DMS114 treated with DMSO at 0.1 percent for 48 hours (cell line): ENCODE data around the gene BGN.

Experiments used
- DNase-seq: peaks from one replicate; lab custom pipeline; 2025; ENCODE audit not compliant: unreplicated experiment; lab: John Stamatoyannopoulos, UW

BGN gene

DNA sequence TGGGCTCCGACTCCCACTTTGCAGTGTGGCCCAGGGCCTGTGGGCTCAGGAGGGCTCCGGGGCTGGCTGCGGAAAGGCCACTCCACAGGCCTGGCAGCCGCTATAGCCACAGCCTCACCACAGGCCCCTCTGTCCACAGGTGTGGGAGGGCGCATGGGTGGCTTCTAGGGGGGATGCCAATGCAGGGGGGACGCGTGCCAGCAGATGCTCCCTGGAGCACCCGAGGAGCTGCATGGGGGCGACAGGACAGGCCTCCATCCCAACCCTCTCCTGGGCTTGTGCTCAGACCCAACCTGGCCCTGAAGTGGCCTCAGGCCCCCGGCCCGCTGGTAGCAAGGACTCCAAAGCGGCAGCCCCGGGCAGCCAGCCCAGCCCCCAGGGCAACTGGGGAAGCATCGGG, 8.0 kb downstream of the BGN start:
- DNase-seq, result no peak

DNA sequence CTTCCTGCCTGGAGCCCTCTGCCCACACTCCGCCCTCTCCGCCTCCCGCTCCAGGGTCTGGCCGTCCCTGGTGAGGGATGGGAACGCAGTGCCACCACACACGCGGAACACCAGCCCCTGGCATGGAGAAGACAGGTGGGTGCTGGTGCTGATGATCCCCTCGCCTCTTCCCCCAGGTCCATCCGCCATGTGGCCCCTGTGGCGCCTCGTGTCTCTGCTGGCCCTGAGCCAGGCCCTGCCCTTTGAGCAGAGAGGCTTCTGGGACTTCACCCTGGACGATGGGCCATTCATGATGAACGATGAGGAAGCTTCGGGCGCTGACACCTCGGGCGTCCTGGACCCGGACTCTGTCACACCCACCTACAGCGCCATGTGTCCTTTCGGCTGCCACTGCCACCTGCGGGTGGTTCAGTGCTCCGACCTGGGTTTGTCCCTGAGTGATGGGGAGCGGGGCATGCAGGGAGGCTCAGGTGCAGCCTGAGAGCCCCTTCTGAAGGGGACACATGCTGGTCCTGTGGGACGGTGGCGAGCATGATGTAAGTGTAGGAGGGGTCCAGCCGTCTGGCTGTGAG, 9.8 kb downstream of the BGN start:
- no peak for DNase-seq

DNA sequence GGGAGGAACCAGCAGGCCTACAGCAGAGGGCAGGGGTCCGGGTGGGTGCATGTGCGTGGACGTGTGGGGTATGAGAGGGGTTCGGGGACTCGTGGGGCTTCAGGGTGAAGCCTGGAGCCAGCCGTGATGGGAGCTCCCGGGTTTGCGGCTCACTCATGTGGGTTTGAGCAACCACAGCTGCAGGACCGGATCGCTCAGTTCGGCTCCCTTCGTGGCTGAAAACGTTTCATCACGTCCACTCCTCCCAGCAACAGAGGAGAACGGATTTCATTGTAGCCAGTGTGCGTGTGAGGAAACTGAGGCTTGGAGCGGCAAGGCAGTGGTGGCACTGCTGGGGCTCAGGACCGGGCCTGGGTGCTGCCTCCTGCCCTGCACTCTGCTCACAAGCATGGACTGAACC, 10.6 kb downstream of the BGN start:
- no peak for DNase-seq

DNA sequence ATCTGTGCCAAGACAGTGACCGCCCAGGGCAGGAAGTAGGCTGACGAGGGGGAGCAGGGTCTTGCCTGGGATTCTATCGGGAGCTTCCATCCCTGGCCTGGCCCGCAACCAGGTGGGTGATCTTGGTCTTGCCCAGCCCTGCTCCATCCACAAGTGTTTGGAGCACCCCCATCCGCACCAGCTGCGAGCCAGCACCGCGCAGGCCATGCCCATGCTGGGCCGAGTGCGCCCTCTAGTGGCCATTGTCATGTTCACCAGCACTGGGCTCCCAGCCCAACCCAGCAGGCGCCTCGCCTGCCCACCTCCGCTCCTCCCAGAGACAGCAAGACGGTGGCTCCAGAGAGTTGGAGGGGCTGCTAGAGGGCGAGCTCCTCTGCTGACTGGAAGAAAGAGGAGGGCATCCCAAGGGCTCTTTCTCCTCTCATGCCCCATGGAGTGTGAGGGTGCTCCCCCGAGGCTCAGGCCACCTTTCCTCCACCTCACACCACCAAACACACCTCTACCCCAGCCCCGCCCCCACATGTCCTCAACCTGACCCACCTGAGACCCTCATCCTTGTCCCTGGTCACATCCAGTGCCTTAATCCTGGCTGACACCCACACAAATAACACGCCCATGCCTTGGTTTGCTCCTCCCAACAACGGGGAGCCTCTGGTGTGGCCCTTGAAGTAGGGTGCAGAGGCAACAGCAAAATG, 12.9 kb downstream of the BGN start:
- DNase-seq, result peak; percentile 11

DNA sequence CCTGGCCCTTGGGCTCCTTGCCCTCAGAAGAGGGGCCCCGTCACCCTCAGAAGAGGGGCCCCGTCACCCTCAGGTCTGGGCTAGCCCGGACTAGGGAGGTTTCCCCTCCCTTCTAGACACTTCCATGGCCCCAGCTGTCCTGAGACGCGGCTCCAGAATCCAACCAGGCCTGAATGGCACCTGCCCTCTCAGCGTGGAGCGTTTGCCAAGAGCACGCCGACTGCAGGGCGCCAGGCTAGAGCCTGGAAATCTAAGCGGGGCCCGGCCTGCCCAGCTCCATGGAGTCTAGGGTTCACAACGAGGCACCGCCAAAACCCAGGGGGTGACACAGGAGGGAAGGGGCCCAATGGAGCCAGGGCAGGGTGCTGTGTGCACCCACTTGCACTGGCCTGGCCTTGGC, 14.8 kb downstream of the BGN start:
- no peak for DNase-seq

DNA sequence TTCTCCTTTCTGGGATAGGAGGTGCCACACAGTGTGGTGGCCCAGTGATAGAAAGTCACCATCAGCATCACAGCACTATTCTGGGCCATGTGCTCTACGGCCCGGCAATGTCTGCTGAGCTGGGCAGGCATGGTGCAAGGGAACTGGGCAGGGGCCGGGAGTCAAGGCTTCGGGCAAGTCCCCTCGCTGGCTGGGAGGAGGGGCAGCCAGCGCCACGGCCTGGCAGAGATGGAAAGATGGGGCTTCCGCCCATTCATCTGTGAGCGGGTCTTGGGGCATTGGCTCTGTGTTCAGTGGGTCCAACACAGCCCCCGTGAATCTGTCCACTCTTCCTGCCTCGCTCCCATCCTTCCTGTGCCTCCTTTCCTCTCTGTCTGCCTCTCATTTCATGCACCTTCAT, 15.6 kb downstream of the BGN start:
- DNase-seq, result no peak

DNA sequence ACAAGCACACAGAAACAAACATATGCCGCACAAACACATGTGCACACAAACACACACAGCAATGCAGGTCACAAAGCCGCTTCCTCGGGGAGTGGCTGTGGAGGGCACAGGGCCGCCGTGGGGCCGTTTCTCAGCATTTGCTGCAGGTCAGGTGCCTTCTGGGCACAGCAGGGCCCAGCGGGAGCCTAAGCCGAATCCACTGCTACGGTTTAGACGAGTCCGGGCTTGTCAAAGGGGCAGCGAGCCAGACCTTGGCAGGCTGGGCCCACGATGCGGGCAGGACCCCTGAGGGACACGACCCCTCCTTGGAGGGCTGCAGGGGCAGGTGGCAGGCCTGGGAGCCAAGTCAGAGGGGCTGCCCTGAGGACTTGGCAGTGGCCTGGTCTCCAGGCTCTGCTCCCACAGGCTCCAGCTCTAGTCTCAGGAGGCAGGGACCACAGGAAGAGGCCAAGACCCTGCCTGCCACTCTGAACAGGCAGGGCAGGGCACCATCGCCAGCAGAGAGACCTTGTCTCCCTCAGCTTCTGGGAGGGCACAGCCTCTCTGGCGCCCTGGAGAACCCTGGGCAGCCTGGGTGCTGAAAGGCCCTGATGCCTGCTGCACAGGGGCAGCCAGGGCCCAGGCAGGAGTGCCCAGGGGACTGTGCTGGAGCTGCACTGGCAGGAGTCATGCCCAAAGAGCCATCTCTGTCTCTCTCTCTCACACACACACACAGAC, 17.2 kb downstream of the BGN start:
- DNase-seq, result no peak

DNA sequence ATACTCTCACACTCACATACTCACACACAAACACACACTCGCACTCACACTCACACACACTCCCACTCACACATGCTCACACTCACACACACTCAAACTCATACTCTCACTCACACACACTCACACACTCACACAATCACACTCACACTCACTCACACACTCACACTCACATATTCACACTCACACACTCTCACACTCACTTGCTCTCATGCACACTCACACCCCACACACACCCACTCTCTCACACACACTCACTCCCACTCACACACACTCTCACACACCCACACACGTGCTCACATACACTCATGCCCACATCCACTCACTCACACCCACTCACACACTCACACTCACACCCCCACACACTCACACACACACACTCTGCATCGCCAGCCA, 17.7 kb downstream of the BGN start:
- no peak for DNase-seq

DNA sequence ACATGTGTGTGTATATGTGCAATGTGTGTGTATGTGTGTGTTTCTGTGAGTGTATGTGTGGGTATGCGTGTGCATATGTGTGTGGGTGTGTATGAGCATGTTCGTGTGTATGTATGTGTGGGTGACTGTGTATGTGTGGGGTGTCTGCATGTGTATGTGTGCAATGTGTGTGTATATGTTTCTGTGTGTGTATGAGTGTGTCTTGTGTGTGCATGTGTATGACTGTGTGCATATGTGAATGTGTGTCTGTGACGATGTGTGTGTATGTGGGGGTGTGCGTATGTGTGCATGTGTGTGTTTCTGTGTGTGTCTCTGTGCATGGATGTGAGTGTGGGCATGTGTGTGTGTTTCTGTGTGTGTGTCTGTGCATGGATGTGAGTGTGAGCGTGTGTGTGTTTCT, 18.5 kb downstream of the BGN start:
- no peak for DNase-seq

DNA sequence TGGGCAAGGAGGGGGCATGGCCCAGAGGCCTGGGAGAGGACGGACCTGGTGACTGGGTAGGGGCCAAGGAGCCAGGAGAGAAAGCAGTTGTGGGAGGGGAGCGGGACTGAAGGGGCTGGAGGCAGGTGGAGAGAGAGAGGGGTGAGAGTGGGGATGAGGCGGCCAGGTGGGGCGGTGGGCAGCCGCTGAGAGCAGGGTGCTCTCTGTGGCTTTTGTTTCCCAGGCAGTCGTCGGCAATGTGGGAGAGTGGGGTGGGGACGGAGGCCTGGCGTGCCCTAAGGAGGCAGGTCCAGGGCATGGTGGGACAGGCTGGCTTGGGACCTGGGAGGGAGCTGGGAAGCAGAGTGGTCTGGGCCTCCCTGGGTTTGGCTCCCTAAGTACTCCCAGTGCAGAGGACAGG, 19.5 kb downstream of the BGN start:
- DNase-seq, result no peak

DNA sequence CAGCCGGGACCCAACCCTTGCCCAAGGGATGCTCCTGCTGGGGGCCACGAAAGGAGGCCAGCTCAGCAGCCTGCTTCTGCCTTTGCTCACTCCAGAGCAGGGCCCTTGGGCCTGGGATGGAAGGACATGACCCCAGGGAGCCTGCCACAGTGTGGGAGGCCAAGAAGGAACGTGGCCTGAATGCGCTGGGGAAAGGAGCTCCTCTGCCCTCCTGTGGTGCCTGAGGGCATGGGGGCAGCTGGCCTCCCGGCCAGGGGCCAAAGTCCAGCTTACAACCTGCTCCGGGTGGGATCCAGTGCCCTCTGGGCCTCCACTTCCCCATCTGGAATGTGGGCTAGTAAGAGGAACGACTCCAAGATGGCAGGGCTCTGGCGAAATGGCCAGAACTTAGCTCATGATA, 20.7 kb downstream of the BGN start:
- no peak for DNase-seq

DNA sequence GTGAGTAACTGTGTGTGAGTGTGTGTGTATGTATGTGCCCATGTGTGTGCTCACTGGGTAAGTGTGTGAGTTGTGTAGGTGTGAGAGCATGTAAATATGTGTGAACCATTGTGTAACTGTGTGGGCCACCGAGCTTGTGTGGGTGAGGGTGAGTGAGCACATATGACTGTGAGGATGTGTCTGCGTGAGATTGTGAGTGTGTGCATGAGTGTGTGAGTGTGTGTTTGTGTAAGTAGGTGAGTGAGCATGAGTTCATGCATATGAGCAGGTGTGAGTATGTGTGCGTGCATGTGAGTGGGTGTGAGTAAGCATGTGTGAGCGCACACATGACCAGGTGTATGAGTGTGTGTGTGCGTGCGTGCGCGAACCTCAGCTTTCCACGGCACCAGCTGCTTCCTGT, 21.3 kb downstream of the BGN start:
- no peak for DNase-seq

DNA sequence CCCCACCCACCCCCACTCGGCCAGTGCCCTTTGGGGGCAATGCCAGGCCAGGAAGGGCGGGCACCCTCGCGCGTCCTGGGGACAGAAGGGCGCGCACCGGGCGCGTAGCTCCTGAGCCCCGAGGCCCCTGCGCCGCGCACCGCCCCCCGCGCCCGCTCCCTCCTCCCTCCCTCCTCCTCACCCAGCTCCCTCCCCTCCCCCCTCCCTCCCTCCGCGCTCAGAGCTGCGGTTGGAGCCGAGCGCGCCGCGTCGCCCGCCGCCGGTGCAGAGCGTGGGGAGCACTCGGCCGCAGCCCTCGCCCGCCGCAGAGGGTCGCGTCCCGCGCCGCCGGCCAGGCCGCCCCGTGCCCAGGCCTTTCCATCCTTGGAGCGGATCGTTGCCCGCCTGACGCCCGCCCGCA, 22.6 kb downstream of the BGN start, which contains the start of gene ATP2B3:
ATP2B3 (plus strand) TSS at position 220 of the 400 bp plus-strand sequence. CDS start 18,606 bp downstream, outside the sequence.
- no peak for DNase-seq

DNA sequence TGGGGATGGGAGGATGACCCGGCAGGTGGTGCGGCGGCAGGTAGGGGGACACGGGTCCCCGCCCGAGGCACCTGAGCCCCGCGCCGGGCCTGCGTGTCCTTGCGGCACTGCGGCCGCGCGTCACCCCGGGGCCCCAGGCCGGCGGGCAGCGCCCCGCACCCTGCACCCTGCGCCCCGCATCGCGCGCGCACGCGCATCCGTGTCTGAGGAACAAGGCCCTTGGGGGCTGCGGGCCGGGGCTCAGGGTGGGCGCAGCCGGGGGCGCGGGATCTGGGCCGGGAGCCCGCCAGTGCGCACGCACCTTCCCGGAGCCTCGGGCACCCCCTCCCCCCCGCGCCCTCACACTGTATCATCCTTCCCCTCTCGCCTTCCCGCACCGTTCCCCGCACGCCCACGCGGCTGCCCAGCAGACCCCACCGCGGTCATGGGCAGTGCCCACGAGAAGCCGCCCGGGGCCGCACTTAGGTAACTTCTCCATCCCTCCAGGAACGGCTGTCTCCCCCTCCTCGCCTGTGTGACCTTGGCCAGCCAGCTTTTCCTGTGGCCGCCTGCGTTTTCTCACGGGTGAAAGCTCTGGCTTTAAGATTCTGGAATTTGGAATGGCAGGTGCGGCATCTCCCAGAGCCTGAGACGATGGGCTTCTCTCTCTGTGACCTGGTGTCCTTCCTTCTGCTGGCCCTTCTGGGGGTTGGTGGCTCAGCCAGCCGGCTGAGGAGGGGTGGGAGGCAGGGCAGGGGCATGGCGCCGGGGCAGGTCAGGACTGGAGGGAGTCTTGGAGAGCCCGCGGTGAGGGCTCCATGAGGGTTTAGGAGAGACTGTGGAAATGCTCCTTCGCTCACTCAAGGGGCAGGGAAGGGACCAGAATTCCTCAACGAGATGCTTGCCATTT, 23.4 kb downstream of the BGN start:
- DNase-seq, result no peak

DNA sequence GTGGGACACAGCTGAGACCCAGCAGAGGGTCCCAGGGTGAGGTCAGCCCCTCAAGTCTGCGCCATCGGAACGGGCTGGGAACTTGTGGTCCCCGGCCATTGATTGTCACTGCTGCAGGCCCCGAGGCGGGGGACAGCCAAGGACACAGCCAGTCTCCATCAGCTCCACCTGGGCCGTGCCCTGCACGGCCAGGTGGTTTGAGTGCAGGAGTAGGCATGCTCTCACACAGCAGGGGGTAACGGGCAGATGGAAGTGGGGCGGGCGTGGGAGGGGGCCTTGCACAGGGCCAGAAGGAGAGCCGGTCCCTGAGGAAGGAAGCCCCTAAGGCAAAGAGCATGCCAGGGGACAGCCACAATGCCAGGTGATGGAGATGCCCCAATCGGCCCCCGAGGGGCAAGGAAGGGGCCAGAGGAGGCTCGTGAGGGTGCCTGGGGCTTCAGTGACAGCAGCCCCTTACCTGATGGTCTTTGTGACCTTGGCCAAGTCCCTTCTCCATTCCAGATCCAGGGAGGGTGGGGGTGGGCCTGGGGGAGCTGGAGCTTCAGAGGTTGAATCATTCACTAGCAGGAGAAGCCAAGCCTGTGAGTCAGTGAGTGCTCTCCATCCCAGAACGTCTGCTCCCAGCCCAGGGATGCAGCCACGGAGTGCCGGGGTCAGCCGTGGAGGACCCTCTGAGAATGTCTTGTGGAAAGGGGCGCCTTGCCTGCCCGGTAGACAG, 24.9 kb downstream of the BGN start:
- no peak for DNase-seq

DNA sequence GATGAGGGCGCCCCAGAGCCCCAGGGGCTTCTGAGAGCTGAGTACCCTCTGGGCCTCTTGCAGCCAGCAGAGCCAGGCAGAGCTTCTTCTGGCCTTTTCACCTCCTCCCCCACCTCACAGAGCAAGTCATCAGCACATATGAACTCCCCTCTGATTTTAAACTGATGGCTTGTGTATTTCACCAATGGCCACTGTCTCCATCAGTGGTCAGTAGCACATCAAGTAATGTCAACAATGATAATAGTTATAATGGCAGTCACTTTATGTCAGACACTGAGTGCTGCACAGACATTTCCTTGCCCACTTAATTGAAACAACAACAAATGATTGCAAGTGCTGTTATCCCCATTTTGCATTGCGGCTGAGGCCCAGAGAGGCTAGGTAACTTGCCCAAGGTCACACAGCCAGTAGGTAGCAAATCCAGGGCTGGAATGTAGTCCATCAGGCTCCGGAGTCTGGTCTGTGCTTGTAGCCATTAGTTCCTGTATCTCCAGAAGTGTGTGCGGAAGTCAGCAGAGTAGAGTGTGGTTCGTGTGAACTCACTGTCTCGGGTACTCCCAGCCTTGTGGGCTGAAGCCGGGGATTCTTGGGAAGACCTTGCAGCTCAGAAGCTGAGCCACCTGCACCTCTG, 25.6 kb downstream of the BGN start:
- no peak for DNase-seq

DNA sequence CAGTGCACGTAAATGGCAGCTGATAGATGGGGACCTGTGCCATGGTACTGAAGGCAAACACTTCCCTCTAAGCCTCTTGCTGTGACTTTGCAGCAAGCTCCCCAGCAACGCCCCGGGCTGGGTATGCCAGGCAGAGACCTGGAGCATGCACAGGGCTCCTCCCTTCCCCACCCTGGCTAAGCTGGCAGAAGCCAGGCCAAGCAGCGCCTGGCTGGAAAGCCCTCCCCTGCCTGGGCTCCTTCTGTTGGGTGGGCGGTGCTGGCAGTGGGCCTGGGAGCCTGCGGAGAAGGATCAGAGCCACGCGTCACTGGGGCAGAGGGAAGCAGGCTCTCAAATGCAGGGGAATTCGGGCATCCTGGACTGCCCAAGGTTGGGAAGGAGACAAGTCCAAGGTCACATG, 26.3 kb downstream of the BGN start:
- DNase-seq, result no peak

DNA sequence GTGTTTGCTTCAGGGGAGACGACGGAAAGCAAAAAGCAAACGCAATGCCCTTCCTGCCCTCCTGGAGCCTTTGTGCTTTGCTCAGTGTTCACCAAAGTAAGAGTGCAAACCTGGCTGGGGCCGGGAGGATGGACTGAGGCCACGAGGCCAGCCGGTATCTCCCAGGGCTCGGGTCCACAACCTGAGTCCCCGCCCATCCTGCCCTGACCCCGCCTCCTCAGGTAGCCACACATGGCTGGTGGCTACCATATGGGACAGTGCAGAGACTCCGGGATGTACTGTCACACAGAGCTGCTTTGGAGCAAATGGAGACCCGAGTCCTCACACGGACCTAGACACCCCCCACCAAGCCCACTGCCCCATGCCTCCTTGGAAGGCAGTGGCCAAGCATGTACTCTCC, 27.5 kb downstream of the BGN start:
- no peak for DNase-seq

DNA sequence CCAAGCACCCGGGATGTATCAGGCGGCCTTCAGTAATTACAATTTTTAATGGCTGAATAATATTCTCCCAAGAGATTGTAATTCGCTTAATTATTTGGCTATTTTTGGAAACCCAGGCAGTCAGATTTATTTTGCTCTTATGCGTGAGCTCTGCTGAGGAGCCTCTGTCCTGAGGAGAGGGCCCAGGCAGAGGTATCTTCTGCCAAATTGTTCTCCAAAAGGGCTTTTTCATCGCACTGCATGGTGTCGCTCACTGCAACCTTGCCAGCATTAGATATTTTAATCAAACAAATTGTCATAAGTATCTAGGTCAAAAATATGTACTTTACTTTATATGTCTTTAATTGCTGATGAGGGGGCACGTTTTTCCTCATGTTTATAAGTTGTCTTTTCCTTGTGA, 28.5 kb downstream of the BGN start:
- DNase-seq, result no peak

DNA sequence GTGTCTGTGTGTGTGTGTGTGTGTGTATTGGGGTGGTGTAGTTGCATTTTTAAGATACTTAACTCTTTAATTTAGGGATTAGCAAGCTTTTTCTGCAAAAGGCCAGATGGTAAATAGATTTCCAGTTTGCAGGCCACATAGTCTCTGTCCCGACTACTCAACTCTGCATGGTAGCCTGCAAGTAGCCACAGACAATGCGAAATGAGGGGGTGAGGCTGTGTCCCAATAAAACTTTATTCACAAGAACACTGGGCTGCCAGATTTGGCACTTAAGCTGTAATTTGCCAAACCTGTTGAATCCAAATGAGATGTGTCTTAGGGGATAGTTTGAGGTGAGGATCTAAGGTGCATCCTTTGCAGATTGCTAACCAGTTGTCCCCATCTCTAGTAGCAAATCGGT, 29.5 kb downstream of the BGN start:
- DNase-seq, result no peak
